Astrocyte of the spinal cord (primary cell): Measurements from ENCODE around the gene PRDM1.

Experiments used
- DNase-seq: peaks from one replicate; pipeline ENCODE4 v3.0.0; 2011; ENCODE audit warnings: low read depth, low spot score
- H3K4me3 ChIP-seq: 2 replicates; pipeline ENCODE4 v1.5.1; 2011; ENCODE audit warnings: low read depth, mild to moderate bottlenecking, low read length, moderate library complexity
- CTCF ChIP-seq: IDR thresholded peaks from 2 replicates; pipeline ENCODE4 v1.5.1; 2012; ENCODE audit warnings: low read depth, mild to moderate bottlenecking, low read length, inconsistent platforms
- in situ Hi-C: cut with HindIII; loops from 2 replicates; pipeline ENCODE4 v1.10.0; 2017; ENCODE audit warnings: low sequenced_read_pairs

PRDM1 gene

GRCh38 chr6:106087548-106088325 lies 1.6 kb downstream of the PRDM1 start:
- no peak for TF ChIP-seq CTCF
- peak; percentile 84 for DNase-seq
- in situ Hi-C loops = no loop called here
- H3K4me3 ChIP-seq = peak overlapping the region; percentile 67

- DNase-seq = peak; percentile 58
- peak overlapping the region; percentile 67 for H3K4me3 ChIP-seq
- in situ Hi-C loops = no loop called here
- no peak for TF ChIP-seq CTCF
Observed at GRCh38 chr6:106090001-106090400, 3.9 kb downstream of the PRDM1 start.

- in situ Hi-C loops = no loop called here
- H3K4me3 ChIP-seq = no peak overlapping the region
- no peak for TF ChIP-seq CTCF
- no peak for DNase-seq
Observed at GRCh38 chr6:106092279-106092678, 6.1 kb downstream of the PRDM1 start.

GRCh38 chr6:106094261-106094963 lies 8.3 kb downstream of the PRDM1 start:
- DNase-seq = peak; percentile 22
- in situ Hi-C loops = no loop called here
- no peak for TF ChIP-seq CTCF
- H3K4me3 ChIP-seq = no peak overlapping the region

GRCh38 chr6:106094964-106095335 lies 8.8 kb downstream of the PRDM1 start:
- peak; percentile 46 for DNase-seq
- TF ChIP-seq CTCF = no peak
- in situ Hi-C loops = no loop called here
- no peak overlapping the region for H3K4me3 ChIP-seq

GRCh38 chr6:106097411-106098231 lies 11.5 kb downstream of the PRDM1 start:
- peak; percentile 65 for DNase-seq
- no peak for TF ChIP-seq CTCF
- in situ Hi-C loops = no loop called here
- H3K4me3 ChIP-seq = peak overlapping the region; percentile 47
